ENCODE measurements around the gene PET100.

PET100 gene

DNA sequence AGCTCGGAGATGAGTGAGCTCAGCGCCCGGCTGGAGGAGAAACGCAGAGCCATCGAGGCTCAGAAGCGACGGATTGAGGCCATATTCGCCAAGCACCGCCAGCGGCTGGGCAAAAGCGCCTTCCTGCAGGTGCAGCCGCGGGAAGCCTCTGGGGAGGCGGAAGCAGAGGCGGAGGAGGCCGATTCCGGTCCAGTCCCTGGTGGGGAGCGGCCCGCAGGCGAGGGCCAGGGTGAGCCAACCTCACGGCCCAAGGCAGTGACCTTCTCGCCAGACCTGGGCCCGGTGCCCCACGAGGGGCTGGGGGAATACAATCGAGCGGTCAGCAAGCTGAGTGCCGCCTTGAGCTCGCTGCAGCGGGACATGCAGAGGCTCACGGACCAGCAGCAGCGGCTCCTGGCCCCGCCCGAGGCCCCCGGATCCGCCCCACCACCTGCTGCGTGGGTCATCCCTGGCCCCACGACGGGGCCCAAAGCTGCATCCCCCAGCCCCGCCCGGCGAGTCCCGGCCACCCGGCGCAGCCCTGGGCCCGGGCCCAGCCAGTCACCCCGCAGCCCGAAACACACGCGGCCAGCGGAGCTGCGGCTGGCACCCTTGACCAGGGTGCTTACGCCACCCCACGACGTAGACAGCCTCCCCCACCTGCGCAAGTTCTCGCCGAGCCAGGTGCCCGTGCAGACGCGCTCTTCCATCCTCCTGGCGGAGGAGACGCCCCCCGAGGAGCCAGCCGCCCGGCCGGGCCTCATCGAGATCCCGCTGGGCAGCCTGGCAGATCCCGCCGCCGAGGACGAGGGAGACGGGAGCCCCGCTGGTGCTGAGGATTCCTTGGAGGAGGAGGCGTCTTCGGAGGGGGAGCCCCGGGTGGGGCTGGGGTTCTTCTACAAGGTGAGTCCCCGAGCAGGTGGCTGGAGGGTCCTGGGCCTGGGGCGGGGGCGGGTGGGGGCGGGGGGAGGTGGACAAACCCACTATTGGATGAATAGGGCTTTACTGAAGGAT lies 17.0 kb upstream of the PET100 start:
- no peak for ATAC-seq
- no peak for DNase-seq

DNA sequence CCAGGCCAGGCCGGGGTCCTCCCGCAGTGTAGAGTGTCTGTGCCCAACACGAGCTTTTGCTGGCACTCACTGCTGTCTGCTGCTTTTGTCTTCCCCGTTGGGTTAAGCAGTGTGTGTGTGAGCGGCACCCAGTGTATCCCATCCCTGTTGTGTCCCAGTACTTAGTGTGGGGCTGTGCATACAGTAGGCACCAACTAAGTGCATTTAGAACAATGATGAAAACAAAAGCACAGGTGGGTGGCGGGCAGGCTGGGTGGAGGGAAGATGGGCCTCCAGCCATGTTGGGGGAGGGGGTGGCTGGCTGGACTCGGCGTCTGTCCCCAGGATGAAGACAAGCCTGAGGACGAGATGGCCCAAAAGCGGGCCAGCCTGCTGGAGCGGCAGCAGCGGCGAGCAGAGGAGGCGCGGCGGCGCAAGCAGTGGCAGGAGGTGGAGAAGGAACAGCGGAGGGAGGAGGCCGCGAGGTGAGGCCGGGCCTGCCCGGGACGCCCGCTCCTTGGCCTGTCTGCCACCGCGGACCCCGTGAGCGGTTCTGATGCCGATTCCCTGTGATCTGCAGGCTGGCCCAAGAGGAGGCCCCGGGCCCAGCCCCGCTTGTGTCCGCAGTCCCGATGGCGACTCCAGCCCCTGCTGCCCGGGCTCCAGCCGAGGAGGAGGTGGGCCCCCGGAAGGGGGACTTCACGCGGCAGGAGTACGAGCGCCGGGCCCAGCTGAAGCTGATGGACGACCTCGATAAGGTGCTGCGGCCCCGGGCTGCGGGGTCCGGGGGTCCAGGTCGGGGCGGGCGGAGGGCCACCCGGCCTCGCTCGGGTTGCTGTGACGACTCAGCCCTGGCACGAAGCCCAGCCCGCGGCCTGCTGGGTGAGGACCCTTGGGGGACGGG lies 14.5 kb upstream of the PET100 start:
- DNase-seq (no peak), ATAC-seq (no peak)

DNA sequence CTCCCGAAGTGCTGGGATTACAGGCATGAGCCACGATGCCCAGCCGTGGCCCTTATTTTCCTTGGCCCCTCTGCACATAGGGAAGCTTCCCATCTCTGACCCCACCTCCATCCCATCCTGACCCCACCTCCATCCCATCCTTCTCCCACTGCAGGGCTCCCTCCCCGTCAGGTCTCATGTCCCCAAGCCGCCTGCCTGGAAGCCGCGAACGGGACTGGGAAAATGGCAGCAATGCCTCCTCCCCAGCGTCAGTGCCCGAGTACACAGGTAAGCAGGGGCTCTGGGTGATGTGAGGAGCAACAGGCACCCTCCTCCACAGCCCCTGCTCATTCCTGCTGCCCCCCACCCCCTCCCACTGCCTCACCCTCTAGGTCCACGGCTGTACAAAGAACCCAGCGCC lies 12.4 kb upstream of the PET100 start:
- DNase-seq (no peak), ATAC-seq (no peak)

- no peak for DNase-seq
- no peak for ATAC-seq
These were observed 11.9 kb upstream of the PET100 start for GRCh38 chr19:7617735-7618134.

- DNase-seq, result no peak
- ATAC-seq, result no peak
These were observed 11.2 kb upstream of the PET100 start for GRCh38 chr19:7618348-7618747.

- no peak for DNase-seq
- no peak for ATAC-seq
These were observed 10.7 kb upstream of the PET100 start for GRCh38 chr19:7618771-7619510.

DNA sequence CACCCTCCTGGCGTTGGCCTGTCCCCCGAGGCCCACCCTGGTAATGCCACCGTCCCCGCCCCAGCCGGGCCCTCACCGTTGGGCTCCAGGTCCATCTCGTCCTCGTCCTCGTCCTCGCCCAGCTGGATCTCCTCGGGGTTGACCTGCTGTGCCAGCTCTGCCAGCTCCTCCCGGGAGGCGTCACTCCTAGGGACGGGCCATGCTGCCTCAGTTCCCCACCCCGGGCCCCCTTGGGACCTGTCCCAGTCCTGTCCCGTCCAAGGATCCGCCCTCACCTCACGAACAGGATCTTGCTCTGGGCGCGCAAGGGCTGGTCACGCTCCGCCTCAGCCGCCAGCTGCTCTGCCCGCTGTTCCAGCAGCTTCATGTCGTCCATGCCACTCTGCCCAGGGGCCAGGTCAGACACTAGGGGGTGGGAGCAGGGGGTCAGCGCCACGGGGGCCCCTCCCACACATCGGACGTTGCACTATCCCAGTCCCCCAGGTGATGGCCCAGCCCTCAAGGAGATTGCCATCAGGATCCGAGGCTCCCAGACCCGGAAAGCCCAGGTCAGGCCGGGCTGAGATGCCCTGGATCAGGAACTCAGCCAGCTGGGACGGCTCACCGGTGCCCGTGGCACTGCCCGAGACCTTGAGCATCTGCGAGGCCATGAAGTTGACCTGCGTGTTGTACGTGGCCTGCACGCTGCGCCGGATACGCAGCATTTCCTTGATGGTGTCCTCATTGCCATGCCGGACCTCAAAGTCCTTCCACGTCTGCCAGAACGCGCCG lies 9.7 kb upstream of the PET100 start:
- DNase-seq, result no peak
- ATAC-seq, result no peak

DNA sequence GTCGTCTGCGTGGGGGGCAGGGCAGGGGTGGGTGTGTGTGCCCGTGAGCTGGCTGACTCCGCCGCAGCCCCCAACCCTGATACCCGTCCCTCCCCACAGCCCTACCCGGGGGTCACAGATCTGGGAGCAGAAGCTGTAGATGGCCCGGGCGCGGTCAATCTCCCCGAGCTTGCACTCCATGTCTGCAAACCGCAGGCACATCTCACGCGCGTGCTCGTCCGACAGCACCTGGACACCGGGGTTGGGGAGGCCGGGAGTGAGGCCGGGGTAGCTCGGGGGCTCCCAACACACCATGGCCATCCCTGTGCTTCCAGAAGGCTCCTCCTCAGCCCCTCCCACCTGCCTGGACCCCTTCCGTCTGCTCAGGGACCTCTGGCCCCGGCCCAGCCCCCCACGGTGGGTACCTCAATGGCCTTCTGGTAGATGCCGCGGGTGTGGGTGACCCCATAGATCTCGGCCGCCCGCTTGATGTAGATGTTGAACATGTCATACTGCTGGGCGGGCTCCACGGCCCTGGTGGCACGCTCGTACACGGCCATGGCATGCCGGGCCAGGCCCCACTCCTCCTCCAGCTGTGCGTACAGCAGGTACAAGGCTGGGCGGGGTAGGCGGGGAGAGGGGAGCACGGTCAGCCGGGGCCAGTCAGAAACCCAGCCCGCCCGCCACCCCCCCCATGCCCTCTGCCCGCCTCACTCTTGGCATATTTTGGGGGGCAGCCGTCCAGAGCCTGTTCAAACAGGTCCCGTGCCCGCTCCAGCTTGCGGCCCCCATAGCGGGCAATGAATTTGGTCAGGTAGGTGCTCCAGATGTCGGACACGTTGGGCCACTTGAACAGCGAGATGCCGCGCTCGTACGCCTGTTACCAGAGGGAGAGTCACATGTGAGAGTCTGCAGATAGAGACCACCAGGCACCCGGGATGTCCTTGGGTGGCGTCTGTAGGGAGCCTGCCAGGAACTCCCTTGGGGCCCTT lies 8.9 kb upstream of the PET100 start:
- ATAC-seq, result no peak
- no peak for DNase-seq

DNA sequence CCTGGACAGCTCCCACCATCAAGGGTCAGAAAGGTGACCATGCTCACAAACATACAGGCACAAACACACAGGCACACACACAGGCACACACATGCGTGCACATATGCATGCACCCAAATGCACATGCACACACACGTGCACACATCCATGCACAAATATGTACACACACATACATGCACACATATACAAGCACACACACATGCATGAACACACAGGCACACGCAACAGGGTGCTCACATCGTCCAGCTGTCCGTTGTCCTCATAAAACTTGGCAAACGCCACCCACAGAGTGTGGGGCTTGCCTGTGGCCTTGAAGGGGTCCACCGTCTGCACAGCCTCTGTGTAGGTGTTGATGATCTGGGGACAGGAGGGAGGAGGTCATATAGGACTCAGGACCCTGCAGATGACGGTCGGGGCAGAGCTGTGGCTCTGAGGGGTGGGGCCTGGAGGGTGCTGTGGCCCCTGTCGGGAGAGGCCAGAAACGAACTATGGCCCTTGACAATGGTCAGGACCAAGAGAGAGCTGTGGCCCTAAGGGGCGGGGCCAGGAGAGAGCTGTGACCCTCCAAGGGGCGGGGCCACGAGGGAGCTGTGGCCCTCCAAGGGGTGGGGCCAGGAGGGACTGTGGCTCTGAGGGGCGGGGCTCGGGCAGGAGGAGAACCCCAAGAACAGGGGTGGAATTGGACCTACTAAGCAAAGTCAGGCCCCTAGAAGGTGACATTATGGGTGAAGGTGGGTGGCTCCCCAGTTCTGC lies 6.5 kb upstream of the PET100 start:
- ATAC-seq (no peak), DNase-seq (peak; percentile 28)

- DNase-seq (no peak), ATAC-seq (no peak)
These were observed 5.6 kb upstream of the PET100 start for GRCh38 chr19:7623725-7624603.

- ATAC-seq (no peak), DNase-seq (no peak)
These were observed 4.8 kb upstream of the PET100 start for GRCh38 chr19:7624810-7625209.

DNA sequence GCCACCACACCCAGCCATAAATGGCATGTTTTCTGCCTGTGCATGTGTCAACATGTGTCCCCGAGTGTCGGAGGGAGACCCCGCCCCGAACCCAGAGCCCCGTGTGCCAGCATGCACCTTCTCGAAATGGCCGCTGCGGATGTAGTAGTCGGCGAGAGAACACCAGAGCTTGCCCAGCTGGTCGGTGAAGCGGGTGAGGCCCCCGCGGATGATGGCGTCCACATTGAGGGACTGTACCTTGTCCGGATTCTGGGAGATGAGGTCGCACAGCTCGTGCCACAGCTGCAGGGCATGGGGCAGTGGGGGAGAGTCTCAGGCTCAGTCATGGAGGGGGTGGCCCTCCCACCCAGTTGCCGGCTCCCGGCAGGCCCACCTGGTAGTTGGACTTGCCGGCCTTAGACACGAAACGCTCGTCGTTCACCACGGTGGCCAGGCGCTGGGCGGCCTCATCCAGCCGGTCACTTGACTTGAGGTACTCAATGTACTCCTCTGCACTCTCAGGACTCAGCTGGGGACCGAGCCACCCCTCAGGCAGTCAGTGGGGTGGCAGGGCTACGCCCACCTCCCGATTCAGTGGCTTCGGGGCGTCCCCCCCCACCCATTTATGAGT lies 3.7 kb upstream of the PET100 start:
- DNase-seq (no peak), ATAC-seq (no peak)

GRCh38 chr19:7627166-7627565 lies 2.4 kb upstream of the PET100 start:
- DNase-seq, result no peak
- no peak for ATAC-seq

- DNase-seq (no peak), ATAC-seq (no peak)
These were observed 843 bp upstream of the PET100 start for GRCh38 chr19:7628589-7629311.

- DNase-seq, result no peak
- ATAC-seq, result no peak
These were observed 2.0 kb downstream of the PET100 start for GRCh38 chr19:7631577-7631976.

GRCh38 chr19:7632340-7633203 lies 3.0 kb downstream of the PET100 start:
- DNase-seq, result no peak
- ATAC-seq, result no peak

Data from stimulated activated naive CD8-positive, alpha-beta T cell treated with anti-CD3 and anti-CD28 coated beads, Interleukin-15, Interleukin-2, amounts not matched to agents 100 U/mL and 50 U/mL, for 24 hours (primary cell).